ENCODE measurements around the gene HSD3B1. TPM values are rescaled to one million over a fixed set of nuclear protein-coding genes. Genes with fewer than 3 reads are reported as not detected.

HSD3B1 gene
- polyA plus RNA-seq, 1 donor (not counting 4 experiments of a cell fraction or from before 2014, with no cell fraction given) = 0.34 TPM

DNA sequence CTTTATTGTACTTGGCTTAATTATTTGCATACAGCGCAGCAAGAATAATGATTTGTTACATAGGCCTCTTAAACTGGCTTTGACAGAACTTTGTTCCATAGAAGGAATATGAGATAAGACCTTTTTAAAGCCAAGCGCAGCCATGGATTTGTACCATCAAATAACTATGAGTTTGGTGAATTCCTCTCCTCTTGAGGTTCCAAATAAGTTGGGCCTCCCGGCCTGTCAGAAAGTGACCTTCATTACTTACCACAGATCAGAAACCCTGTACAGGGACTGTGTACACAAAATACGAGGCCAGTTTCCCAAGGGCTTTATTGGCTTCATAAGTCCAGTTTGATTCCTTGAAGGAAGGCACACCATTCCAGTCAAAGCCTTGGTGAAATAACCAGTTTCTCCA lies 21.8 kb upstream of the HSD3B1 start:
- no peaks in the 10 kb centered on the region for H3K4me1 ChIP-seq (ENCODE audit: control insufficient read depth, extremely low read depth, insufficient read depth, low read length)
- no peak overlapping the region for H3K27ac ChIP-seq (ENCODE audit: control insufficient read depth, insufficient read depth, low read length)
- no peak overlapping the region for H3K4me3 ChIP-seq (ENCODE audit: control insufficient read depth in 2 of 3, extremely low read depth in 1 of 3, insufficient read depth in 2 of 3, low read depth in 1 of 3, low read length in 3 of 3)
- H3K9me3 ChIP-seq (ENCODE audit: control insufficient read depth, low read depth, low read length) = no peaks in the 10 kb centered on the region
- H3K36me3 ChIP-seq (ENCODE audit: control insufficient read depth in 2 of 2, extremely low read depth in 1 of 2, insufficient read depth in 2 of 2, low read length in 2 of 2) = no peaks in the 10 kb centered on the region
- FAIRE-seq (no peak), DNase-seq (ENCODE audit: low read depth, low spot score) (no peak)
- H3K27me3 ChIP-seq (ENCODE audit: control insufficient read depth, extremely low read depth, insufficient read depth, low read length) = no peaks in the 10 kb centered on the region
- H3K79me2 ChIP-seq (ENCODE audit: control insufficient read depth, insufficient read depth, low read length) = no peaks in the 10 kb centered on the region
- no peak overlapping the region for H3K9ac ChIP-seq (ENCODE audit: control insufficient read depth, extremely low read depth, insufficient read depth, low read length)
- H4K20me1 ChIP-seq (ENCODE audit: control insufficient read depth, extremely low read depth, insufficient read depth, low read length) = no peaks in the 10 kb centered on the region
- no peak overlapping the region for H2AFZ ChIP-seq (ENCODE audit: control insufficient read depth, low read length)
- dilution Hi-C loops (cut with MboI; ENCODE audit: extremely low pct_ligation_motif_present, low sequenced_read_pairs) = no loop called here
- H3K9me1 ChIP-seq (ENCODE audit: control insufficient read depth, extremely low read depth, insufficient read depth, low read length) = no peaks in the 10 kb centered on the region
- no peak for TF ChIP-seq EZH2 (IDR thresholded peaks at IDR 0.05; ENCODE audit: low read length)
- TF ChIP-seq, protein P1, sequence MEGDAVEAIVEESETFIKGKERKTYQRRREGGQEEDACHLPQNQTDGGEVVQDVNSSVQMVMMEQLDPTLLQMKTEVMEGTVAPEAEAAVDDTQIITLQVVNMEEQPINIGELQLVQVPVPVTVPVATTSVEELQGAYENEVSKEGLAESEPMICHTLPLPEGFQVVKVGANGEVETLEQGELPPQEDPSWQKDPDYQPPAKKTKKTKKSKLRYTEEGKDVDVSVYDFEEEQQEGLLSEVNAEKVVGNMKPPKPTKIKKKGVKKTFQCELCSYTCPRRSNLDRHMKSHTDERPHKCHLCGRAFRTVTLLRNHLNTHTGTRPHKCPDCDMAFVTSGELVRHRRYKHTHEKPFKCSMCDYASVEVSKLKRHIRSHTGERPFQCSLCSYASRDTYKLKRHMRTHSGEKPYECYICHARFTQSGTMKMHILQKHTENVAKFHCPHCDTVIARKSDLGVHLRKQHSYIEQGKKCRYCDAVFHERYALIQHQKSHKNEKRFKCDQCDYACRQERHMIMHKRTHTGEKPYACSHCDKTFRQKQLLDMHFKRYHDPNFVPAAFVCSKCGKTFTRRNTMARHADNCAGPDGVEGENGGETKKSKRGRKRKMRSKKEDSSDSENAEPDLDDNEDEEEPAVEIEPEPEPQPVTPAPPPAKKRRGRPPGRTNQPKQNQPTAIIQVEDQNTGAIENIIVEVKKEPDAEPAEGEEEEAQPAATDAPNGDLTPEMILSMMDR (optimal IDR thresholded peaks at IDR 0.05 in 1 of 3, IDR thresholded peaks at IDR 0.05 in 1 of 3, conservative IDR thresholded peaks at IDR 0.05 in 1 of 3; ENCODE audit: extremely low read depth in 1 of 3, insufficient read depth in 2 of 3, low read length in 3 of 3) = no peak
- no peak overlapping the region for H3K4me2 ChIP-seq (ENCODE audit: control insufficient read depth, extremely low read depth, insufficient read depth, low read depth, low read length)

DNA sequence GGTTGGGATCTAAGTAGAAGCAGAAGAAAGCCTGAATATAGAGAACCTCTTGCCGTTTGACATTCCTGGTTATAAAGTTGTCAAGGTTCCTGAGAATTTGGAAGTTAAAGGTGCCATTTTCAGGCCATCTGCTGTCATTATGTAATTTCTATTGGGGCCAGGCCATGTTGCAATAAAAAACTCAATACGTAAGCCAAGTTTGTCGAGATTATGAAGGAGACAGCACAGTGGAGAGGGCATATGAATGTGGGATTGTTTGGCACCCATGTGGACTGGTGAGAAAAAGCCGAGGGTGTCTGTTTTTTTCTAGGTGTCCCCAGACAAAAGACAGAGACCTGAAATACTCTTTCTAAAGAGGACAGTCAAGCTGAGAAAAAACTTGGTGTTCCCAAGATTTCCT lies 18.8 kb upstream of the HSD3B1 start:
- no peak for DNase-seq (ENCODE audit: low read depth, low spot score)
- Histone ChIP-seq H3K27ac (ENCODE audit: control insufficient read depth, insufficient read depth, low read length) (no peak overlapping the region), H3K4me2 (ENCODE audit: control insufficient read depth, extremely low read depth, insufficient read depth, low read depth, low read length) (no peak overlapping the region), H3K4me3 (ENCODE audit: control insufficient read depth in 2 of 3, extremely low read depth in 1 of 3, insufficient read depth in 2 of 3, low read depth in 1 of 3, low read length in 3 of 3) (no peak overlapping the region), H3K9me3 (ENCODE audit: control insufficient read depth, low read depth, low read length) (no peaks in the 10 kb centered on the region), H3K9me1 (ENCODE audit: control insufficient read depth, extremely low read depth, insufficient read depth, low read length) (no peaks in the 10 kb centered on the region), H2AFZ (ENCODE audit: control insufficient read depth, low read length) (no peak overlapping the region), H4K20me1 (ENCODE audit: control insufficient read depth, extremely low read depth, insufficient read depth, low read length) (no peaks in the 10 kb centered on the region), H3K4me1 (ENCODE audit: control insufficient read depth, extremely low read depth, insufficient read depth, low read length) (no peaks in the 10 kb centered on the region), H3K36me3 (ENCODE audit: control insufficient read depth in 2 of 2, extremely low read depth in 1 of 2, insufficient read depth in 2 of 2, low read length in 2 of 2) (no peaks in the 10 kb centered on the region), H3K9ac (ENCODE audit: control insufficient read depth, extremely low read depth, insufficient read depth, low read length) (no peak overlapping the region), H3K27me3 (ENCODE audit: control insufficient read depth, extremely low read depth, insufficient read depth, low read length) (no peaks in the 10 kb centered on the region), H3K79me2 (ENCODE audit: control insufficient read depth, insufficient read depth, low read length) (no peaks in the 10 kb centered on the region)
- TF ChIP-seq, protein P1 (optimal IDR thresholded peaks at IDR 0.05 in 1 of 3, IDR thresholded peaks at IDR 0.05 in 1 of 3, conservative IDR thresholded peaks at IDR 0.05 in 1 of 3; ENCODE audit: extremely low read depth in 1 of 3, insufficient read depth in 2 of 3, low read length in 3 of 3) = no peak
- TF ChIP-seq EZH2 (IDR thresholded peaks at IDR 0.05; ENCODE audit: low read length) = no peak
- dilution Hi-C loops (cut with MboI; ENCODE audit: extremely low pct_ligation_motif_present, low sequenced_read_pairs) = no loop called here
- FAIRE-seq = no peak

All from keratinocyte (primary cell).